Endothelial cell of umbilical vein (primary cell): Measurements from ENCODE around the gene MICAL3. TPM values are rescaled to one million over a fixed set of nuclear protein-coding genes. Genes with fewer than 3 reads are reported as not detected.
A peak's percentile ranks its signal among the peaks of the same experiment; 100 is the strongest.

ENCODE experiments used
- BruUV-seq: library from RNA; stranded (reverse); fragments of 400-500 nt; replicated peaks from 2 replicates; lab custom pipeline; 2021; lab: Mats Ljungman, UMichigan
- CTCF ChIA-PET: fragments of 300-600, 350-600 bp; sonication (Branson Sonifier 250); formaldehyde crosslinking; loops from one replicate; lab custom pipeline; 2021; ENCODE audit warnings: antibody characterized with exemption, inconsistent platforms; lab: Charles Lee
- POLR2A ChIA-PET: fragments of 300-600, 350-600 bp; sonication (Branson Sonifier 250); formaldehyde crosslinking; loops from one replicate; lab custom pipeline; 2021; ENCODE audit warnings: antibody characterized with exemption, inconsistent platforms; lab: Charles Lee
- DNase-seq: peaks from one replicate; pipeline ENCODE4 v3.0.0-alpha.2; 2011; ENCODE audit warnings: low read depth, low spot score
- FAIRE-seq: peaks from 2 replicates; lab custom pipeline; 2011; peaks lifted over from hg19 to GRCh38; lab: Jason Lieb, UNC
- H2AFZ ChIP-seq: 2 replicates; pipeline ENCODE4 v1.6.0; 2012; ENCODE audit warnings: low read depth, low read length, control low read depth, inconsistent platforms
- H3K27ac ChIP-seq: 2 replicates; pipeline ENCODE4 v1.5.1; 2011; ENCODE audit warnings: low read depth, mild to moderate bottlenecking, control low read depth, low read length, moderate library complexity; ENCODE audit not compliant: insufficient read depth
- H3K27me3 ChIP-seq, 2 experiments: 2 replicates each; pipeline versions ENCODE4 v1.6.0 to v1.6.1; 2011; ENCODE audit warnings: low read length in 2 of 2, mixed read lengths in 1 of 2; ENCODE audit not compliant: control insufficient read depth in 2 of 2, insufficient read depth in 2 of 2
- H3K36me3 ChIP-seq, 2 experiments: 2 replicates in 1 of 2; 3 replicates in 1 of 2; pipeline ENCODE4 v1.5.1; 2011; ENCODE audit warnings: low read length in 2 of 2, mild to moderate bottlenecking in 1 of 2, moderate library complexity in 1 of 2; ENCODE audit not compliant: control insufficient read depth in 2 of 2, insufficient read depth in 2 of 2; ENCODE audit errors: extremely low read depth in 1 of 2
- H3K4me1 ChIP-seq: 3 replicates; pipeline ENCODE4 v1.5.1; 2011; ENCODE audit warnings: mild to moderate bottlenecking, low read length; ENCODE audit not compliant: control insufficient read depth, insufficient read depth; ENCODE audit errors: extremely low read depth
- H3K4me2 ChIP-seq: 2 replicates; pipeline ENCODE4 v1.6.1; 2011; ENCODE audit warnings: low read length, control low read depth, mixed read lengths; ENCODE audit not compliant: insufficient read depth
- H3K4me3 ChIP-seq, 3 experiments: fragments of 200-600 bp in 1 of 3; sonication (generic), shearing (Covaris generic) in 1 of 3; replicated peaks in 1 of 3; 2 replicates each; pipeline ENCODE4 v1.5.1; 2011 to 2016; ENCODE audit warnings: control low read depth in 3 of 3, low read length in 3 of 3, mild to moderate bottlenecking in 2 of 3, inconsistent platforms in 1 of 3, low read depth in 1 of 3, moderate library complexity in 1 of 3; ENCODE audit not compliant: insufficient read depth in 1 of 3
- H3K79me2 ChIP-seq: 2 replicates; pipeline ENCODE4 v1.6.0; 2012; ENCODE audit warnings: low read length, inconsistent platforms; ENCODE audit not compliant: control insufficient read depth, insufficient read depth
- H3K9ac ChIP-seq: replicated peaks from 2 replicates; pipeline ENCODE3; 2011; ENCODE audit warnings: low read length, control low read depth; ENCODE audit not compliant: insufficient read depth; ENCODE audit errors: extremely low read depth
- H3K9me1 ChIP-seq: replicated peaks from 3 replicates; pipeline ENCODE4 v1.6.0; 2011; ENCODE audit warnings: mild to moderate bottlenecking, low read length; ENCODE audit not compliant: control insufficient read depth, insufficient read depth; ENCODE audit errors: extremely low read depth
- H3K9me3 ChIP-seq: replicated peaks from 2 replicates; pipeline ENCODE4 v1.5.1; 2012; ENCODE audit warnings: low read length, inconsistent platforms; ENCODE audit not compliant: control insufficient read depth, insufficient read depth
- H4K20me1 ChIP-seq: replicated peaks from 2 replicates; pipeline ENCODE3; 2011; ENCODE audit warnings: mild to moderate bottlenecking, low read length; ENCODE audit not compliant: control insufficient read depth, insufficient read depth; ENCODE audit errors: extremely low read depth
- FOS ChIP-seq: IDR thresholded peaks from 2 replicates; pipeline ENCODE4 v1.6.1; 2011; ENCODE audit warnings: mild to moderate bottlenecking, low read length, moderate library complexity, borderline replicate concordance; ENCODE audit not compliant: insufficient read depth
- GATA2 ChIP-seq: IDR thresholded peaks from 2 replicates; pipeline ENCODE4 v1.7.0; 2011; ENCODE audit warnings: low read depth, mild to moderate bottlenecking, moderate library complexity, mixed read lengths, low read length; ENCODE audit not compliant: insufficient read length, insufficient read depth
- POLR2A ChIP-seq: IDR thresholded peaks from 2 replicates; pipeline ENCODE4 v1.6.1; 2012; ENCODE audit warnings: low read depth, mild to moderate bottlenecking, control low read depth, low read length
- POLR2AphosphoS5 ChIP-seq: IDR thresholded peaks from 2 replicates; pipeline ENCODE4 v1.6.1; 2012; ENCODE audit warnings: low read depth, mild to moderate bottlenecking, control low read depth, low read length, moderate library complexity; ENCODE audit not compliant: insufficient read depth
- dilution Hi-C: fragments of 300-500 bp; cut with MboI; formaldehyde crosslinking; loops from one replicate; pipeline ENCODE4 v1.15.0; 2019; ENCODE audit warnings: low sequenced_read_pairs; ENCODE audit not compliant: extremely low pct_ligation_motif_present
- intact Hi-C: fragments of 100-400 bp; cut with micrococcal nuclease; formaldehyde crosslinking; loops from one replicate; pipeline ENCODE4 v1.10.0; 2022
- polyA plus RNA-seq, 4 experiments: library from polyadenylated mRNA; depleted of rRNA in 3 of 4; stranded (reverse) in 3 of 4; unstranded in 1 of 4; fragments of >200 nt; gene quantifications; 2 replicates each; pipeline versions ENCODE4 v1.2.1 to v1.2.3, GENCODE V29; 2011 to 2012; ENCODE audit warnings: missing spikeins in 1 of 4
- total RNA-seq: library from RNA; stranded (reverse); gene quantifications from 2 replicates; pipeline ENCODE4 v1.2.3, GENCODE V29; 2021

The MICAL3 gene
- total and polyA plus RNA-seq, 2 donors (not counting 3 experiments of a cell fraction or from before 2014, with no cell fraction given): 14.5 to 63.7 TPM

GRCh38 chr22:17981497-17981896 lies 42.9 kb downstream of the MICAL3 start:
- TF ChIP-seq FOS: no peak
- Histone ChIP-seq H3K9me3 (no peaks in the 10 kb centered on the region), H2AFZ (no peak overlapping the region), H3K9me1 (no peaks in the 10 kb centered on the region), H3K4me1 (peaks cover 23% of the 10 kb centered on the region), H3K4me2 (no peak overlapping the region), H4K20me1 (peaks cover 4% of the 10 kb centered on the region), H3K27ac (no peak overlapping the region), H3K4me3 (no peak overlapping the region), H3K9ac (no peak overlapping the region), H3K79me2 (peaks cover 69% of the 10 kb centered on the region), H3K27me3 (no peaks in the 10 kb centered on the region), H3K36me3 (no peaks in the 10 kb centered on the region)
- dilution Hi-C loops: no loop called here
- no peak for FAIRE-seq
- no TSS peak for BruUV-seq
- ChIA-PET POLR2A (no interaction called here), CTCF (no interaction called here)
- no peak for DNase-seq
- intact Hi-C loops: loop anchor here (2.0 kb wide), 1 partner anchor 79 kb away; no protein-coding TSS in a partner anchor

- H3K9me1 ChIP-seq: no peaks in the 10 kb centered on the region
These were observed 43.7 kb downstream of the MICAL3 start for GRCh38 chr22:17980638-17981051.

More at GRCh38 chr22:17980638-17981051, 43.7 kb downstream of the MICAL3 start:
- H3K79me2 ChIP-seq: peaks cover 71% of the 10 kb centered on the region
- no peak overlapping the region for H2AFZ ChIP-seq
- no peak for TF ChIP-seq POLR2A
- peak; percentile 67 for TF ChIP-seq GATA2
- TF ChIP-seq POLR2AphosphoS5: peak; percentile 55
- H3K27ac ChIP-seq: no peak overlapping the region
- H3K4me3 ChIP-seq: no peak overlapping the region
- ChIA-PET POLR2A (no interaction called here), CTCF (interaction anchor here (1.4 to 1.9 kb wide), 4 partner anchors 9 to 70 kb away, joined by 4 to 9 read pairs (median 6); partner anchors contain the start of gene MICAL3)
- H4K20me1 ChIP-seq: peaks cover 4% of the 10 kb centered on the region
- peak overlapping the region; percentile 64 for H3K4me2 ChIP-seq
- BruUV-seq: no TSS peak
- H3K36me3 ChIP-seq: no peaks in the 10 kb centered on the region
- no peak overlapping the region for H3K9ac ChIP-seq
- intact Hi-C loops (loop anchor here (2.0 kb wide), 1 partner anchor 78 kb away; no protein-coding TSS in a partner anchor), dilution Hi-C loops (no loop called here)
- no peak for FAIRE-seq
- no peaks in the 10 kb centered on the region for H3K9me3 ChIP-seq
- H3K27me3 ChIP-seq: no peaks in the 10 kb centered on the region
- H3K4me1 ChIP-seq: peaks cover 23% of the 10 kb centered on the region
- DNase-seq: peak; percentile 58
